ENCODE results near the gene HRG. TPM values are rescaled to one million over a fixed set of nuclear protein-coding genes. Genes with fewer than 3 reads are reported as not detected.

The HRG gene
- total RNA-seq, 2 experiments from 2014 or later: not detected

DNA sequence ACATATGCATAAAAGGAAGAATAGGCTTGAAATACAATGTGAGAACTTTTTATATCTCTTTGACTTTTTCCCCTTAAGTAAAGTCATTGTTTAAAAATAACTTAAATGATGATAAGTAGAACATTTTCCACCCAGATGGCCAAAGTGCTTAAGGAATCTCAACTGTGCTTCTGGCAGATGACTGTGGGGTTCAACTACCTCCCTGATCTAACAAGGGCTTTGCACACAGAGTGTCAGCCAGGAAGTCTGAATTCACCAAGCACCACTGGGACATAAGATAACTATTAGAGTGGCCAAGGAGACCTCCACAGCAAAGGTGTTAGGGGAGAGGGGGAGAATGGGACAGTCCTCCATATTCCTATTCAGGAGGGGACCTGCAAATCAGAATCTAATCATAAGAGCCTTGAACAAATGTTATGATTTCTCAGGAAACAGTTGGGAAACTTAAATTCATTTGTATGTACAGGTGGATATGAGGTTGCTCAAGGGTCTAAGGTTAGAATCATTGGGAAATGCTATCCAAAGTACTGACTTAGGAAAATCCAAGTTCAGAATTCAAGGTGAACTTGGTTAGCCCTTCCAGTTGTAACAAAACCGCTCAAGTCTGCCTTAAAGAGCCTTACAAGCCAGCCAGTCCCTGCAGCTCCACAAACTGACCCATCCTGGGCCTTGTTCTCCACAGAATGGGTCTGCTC, 25.9 kb upstream of the HRG start, which contains the start of gene FETUB:
Gene FETUB (plus strand): TSS at position 622 of the 695 bp plus-strand sequence. CDS start 62 bp downstream, at position 684.
- Mint-ChIP-seq H3K9me3 (ENCODE audit: insufficient read depth) (no peaks in the 10 kb centered on the region), H3K27me3 (ENCODE audit: low read depth) (peaks cover 8% of the 10 kb centered on the region), H3K4me3 (no peak within 1 kb of the TSS), H3K36me3 (ENCODE audit: low read depth) (no peaks in the 10 kb centered on the region), H3K4me1 (ENCODE audit: low read depth) (peaks cover 15% of the 10 kb centered on the region), H3K27ac (no peak within 1 kb of the TSS)
- POLR2A ChIA-PET: no interaction called here
- ATAC-seq: no peak
- CTCF ChIA-PET: interaction anchor here (6.3 kb wide), 1 partner anchor 24 kb away, joined by 45 read pairs; no protein-coding TSS in a partner anchor
- no peak for DNase-seq

DNA sequence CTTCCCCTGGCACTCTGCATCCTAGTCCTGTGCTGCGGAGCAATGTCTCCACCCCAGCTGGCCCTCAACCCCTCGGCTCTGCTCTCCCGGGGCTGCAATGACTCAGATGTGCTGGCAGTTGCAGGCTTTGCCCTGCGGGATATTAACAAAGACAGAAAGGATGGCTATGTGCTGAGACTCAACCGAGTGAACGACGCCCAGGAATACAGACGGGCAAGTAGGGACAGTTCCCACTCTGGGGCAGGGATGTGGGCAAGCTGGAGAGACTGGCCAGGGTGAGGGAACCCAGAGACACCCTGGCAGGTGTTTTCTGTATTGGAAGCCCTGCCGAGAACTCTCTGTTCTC, 25.4 kb upstream of the HRG start:
- H3K36me3 Mint-ChIP-seq (ENCODE audit: low read depth): no peaks in the 10 kb centered on the region
- ChIA-PET CTCF (interaction anchor here (6.3 kb wide), 1 partner anchor 25 kb away, joined by 45 read pairs; no protein-coding TSS in a partner anchor), POLR2A (no interaction called here)
- no peaks in the 10 kb centered on the region for H3K9me3 Mint-ChIP-seq (ENCODE audit: insufficient read depth)
- H3K27ac Mint-ChIP-seq: no peak overlapping the region
- no peak overlapping the region for H3K4me3 Mint-ChIP-seq
- peaks cover 7% of the 10 kb centered on the region for H3K27me3 Mint-ChIP-seq (ENCODE audit: low read depth)
- DNase-seq (no peak), ATAC-seq (no peak)
- peaks cover 15% of the 10 kb centered on the region for H3K4me1 Mint-ChIP-seq (ENCODE audit: low read depth)

DNA sequence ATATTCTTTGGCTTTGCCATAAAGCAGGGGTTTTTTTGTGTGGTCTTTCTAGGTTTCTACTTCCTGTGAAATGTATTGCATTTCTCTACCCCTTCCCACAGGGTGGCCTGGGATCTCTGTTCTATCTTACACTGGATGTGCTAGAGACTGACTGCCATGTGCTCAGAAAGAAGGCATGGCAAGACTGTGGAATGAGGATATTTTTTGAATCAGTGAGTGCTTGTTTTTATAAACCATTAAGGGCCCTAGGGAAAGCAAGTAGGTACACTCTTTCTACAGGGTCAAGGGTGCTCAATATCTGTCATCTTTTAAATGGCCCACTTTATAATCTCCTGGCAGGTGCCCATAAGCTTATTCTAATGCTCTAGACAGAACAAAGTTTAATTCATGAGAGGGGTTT, 24.9 kb upstream of the HRG start:
- no peaks in the 10 kb centered on the region for H3K36me3 Mint-ChIP-seq (ENCODE audit: low read depth)
- no peaks in the 10 kb centered on the region for H3K9me3 Mint-ChIP-seq (ENCODE audit: insufficient read depth)
- no peak overlapping the region for H3K27ac Mint-ChIP-seq
- H3K4me3 Mint-ChIP-seq: no peak overlapping the region
- DNase-seq (no peak), ATAC-seq (no peak)
- CTCF ChIA-PET: interaction anchor here (6.3 kb wide), 1 partner anchor 25 kb away, joined by 45 read pairs; no protein-coding TSS in a partner anchor
- H3K27me3 Mint-ChIP-seq (ENCODE audit: low read depth): peaks cover 7% of the 10 kb centered on the region
- peaks cover 15% of the 10 kb centered on the region for H3K4me1 Mint-ChIP-seq (ENCODE audit: low read depth)
- POLR2A ChIA-PET: no interaction called here

DNA sequence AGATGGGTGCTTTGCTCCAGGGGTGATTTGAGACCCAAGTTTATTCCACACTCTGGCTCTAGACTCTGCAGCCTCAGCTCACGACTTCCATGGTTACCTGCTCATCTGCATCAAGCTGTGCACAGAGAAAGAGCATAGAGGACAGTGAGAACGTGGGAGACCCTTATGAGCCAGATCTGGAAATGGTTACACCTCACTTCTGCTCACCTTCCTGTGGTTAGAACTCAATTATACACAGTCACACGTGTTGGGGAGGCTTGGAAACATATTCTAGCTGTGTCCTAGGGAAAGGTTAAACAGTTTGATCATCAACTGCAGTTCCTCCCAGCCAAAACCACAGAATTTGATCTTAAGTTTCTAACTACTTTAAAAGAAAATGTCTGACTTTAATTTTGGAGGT, 23.8 kb upstream of the HRG start:
- peaks cover 5% of the 10 kb centered on the region for H3K27me3 Mint-ChIP-seq (ENCODE audit: low read depth)
- no peaks in the 10 kb centered on the region for H3K9me3 Mint-ChIP-seq (ENCODE audit: insufficient read depth)
- ATAC-seq (no peak), DNase-seq (no peak)
- no peak overlapping the region for H3K27ac Mint-ChIP-seq
- H3K4me1 Mint-ChIP-seq (ENCODE audit: low read depth): peaks cover 18% of the 10 kb centered on the region
- POLR2A ChIA-PET: no interaction called here
- H3K4me3 Mint-ChIP-seq: no peak overlapping the region
- H3K36me3 Mint-ChIP-seq (ENCODE audit: low read depth): no peaks in the 10 kb centered on the region
- CTCF ChIA-PET: interaction anchor here (6.3 kb wide), 1 partner anchor 26 kb away, joined by 45 read pairs; no protein-coding TSS in a partner anchor

DNA sequence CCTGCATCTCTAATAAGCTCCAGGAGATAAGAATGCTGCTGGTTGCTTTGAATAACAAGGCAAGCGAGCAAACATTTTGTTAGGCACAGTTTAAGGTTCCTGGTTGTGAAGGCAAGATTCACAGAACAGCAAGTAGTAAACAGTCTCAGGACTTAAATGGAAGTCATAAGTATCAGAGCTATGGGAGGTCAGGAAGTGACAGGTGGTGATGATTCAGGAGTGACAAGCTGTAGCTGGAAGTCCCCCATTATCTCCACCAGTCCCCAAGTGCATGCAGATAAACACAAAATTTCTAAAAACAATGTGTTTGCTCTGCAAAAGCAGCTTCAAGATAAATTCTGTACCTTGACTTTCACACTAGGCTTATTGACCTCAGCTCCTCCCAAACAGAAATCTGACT, 22.3 kb upstream of the HRG start:
- no peak overlapping the region for H3K4me3 Mint-ChIP-seq
- ChIA-PET CTCF (interaction anchor here (0.7 to 6.3 kb wide), 2 partner anchors 11 to 28 kb away, joined by 3 to 45 read pairs; no protein-coding TSS in a partner anchor), POLR2A (interaction anchor here (0.9 to 1.2 kb wide), 2 partner anchors 139 to 140 kb away, joined by 3 to 4 read pairs; partner anchors contain the start of gene EIF4A2)
- H3K4me1 Mint-ChIP-seq (ENCODE audit: low read depth): peaks cover 18% of the 10 kb centered on the region
- no peak overlapping the region for H3K27ac Mint-ChIP-seq
- peaks cover 6% of the 10 kb centered on the region for H3K27me3 Mint-ChIP-seq (ENCODE audit: low read depth)
- H3K9me3 Mint-ChIP-seq (ENCODE audit: insufficient read depth): no peaks in the 10 kb centered on the region
- no peak for ATAC-seq
- DNase-seq: no peak
- no peaks in the 10 kb centered on the region for H3K36me3 Mint-ChIP-seq (ENCODE audit: low read depth)

DNA sequence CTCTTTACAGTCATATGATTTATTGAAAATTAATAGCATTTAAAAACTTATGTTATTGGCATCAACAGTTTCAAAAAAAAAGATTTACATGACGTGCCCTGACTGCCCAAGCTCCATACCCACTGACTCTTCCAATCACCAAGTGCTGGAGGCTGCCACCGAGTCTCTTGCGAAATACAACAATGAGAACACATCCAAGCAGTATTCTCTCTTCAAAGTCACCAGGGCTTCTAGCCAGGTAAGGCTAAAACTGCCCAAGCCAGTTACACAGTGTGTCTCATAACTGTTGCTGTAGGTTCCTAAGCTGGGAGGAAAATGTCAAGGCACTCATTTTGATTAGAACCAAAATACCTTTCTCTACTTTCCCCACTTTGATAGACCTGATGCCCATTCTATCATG, 21.1 kb upstream of the HRG start:
- Mint-ChIP-seq H3K36me3 (ENCODE audit: low read depth) (no peaks in the 10 kb centered on the region), H3K4me3 (no peak overlapping the region), H3K9me3 (ENCODE audit: insufficient read depth) (no peaks in the 10 kb centered on the region), H3K4me1 (ENCODE audit: low read depth) (peaks cover 18% of the 10 kb centered on the region), H3K27me3 (ENCODE audit: low read depth) (peaks cover 4% of the 10 kb centered on the region), H3K27ac (no peak overlapping the region)
- ATAC-seq: no peak
- DNase-seq: no peak
- ChIA-PET POLR2A (interaction anchor here (1.2 kb wide), 1 partner anchor 139 kb away, joined by 4 read pairs; the partner anchor contains the start of gene EIF4A2), CTCF (interaction anchor here (6.3 kb wide), 1 partner anchor 29 kb away, joined by 45 read pairs; no protein-coding TSS in a partner anchor)

DNA sequence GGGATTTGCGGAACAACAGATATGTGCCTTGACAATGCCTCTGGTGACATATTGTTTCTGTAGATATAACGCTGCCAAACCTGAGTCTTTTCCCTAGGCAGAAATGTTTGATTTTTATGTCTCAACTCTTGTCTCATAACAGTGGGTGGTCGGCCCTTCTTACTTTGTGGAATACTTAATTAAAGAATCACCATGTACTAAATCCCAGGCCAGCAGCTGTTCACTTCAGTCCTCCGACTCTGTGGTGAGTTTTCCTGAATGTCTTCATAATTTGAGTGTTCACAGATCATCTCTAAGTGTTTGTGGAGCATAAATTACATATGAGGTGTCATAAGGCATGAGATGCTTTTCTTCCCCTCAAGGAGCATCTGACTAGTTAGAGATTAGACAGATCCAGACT, 19.7 kb upstream of the HRG start:
- Mint-ChIP-seq H3K9me3 (ENCODE audit: insufficient read depth) (no peaks in the 10 kb centered on the region), H3K27ac (no peak overlapping the region), H3K36me3 (ENCODE audit: low read depth) (no peaks in the 10 kb centered on the region), H3K4me3 (no peak overlapping the region), H3K27me3 (ENCODE audit: low read depth) (peaks cover 4% of the 10 kb centered on the region), H3K4me1 (ENCODE audit: low read depth) (peaks cover 18% of the 10 kb centered on the region)
- DNase-seq (no peak), ATAC-seq (no peak)
- ChIA-PET CTCF (no interaction called here), POLR2A (no interaction called here)

DNA sequence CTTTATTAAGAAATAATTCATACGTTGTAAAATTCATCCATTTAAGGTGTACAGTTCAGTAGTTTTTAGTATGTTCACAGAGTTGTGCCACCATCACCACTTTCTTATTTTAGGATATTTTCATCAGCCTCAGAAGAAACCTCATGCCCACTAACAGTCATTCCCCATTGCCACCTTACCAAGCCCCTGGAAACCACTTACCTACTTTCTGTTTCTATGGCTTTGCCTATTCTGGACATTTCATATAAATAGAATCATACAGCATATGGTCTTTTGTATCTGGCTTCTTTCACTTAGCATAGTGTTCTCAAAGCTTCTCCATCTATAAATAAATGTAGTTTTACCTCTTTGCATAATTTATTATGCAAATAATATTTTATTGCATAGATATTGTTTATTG, 19.0 kb upstream of the HRG start:
- H3K36me3 Mint-ChIP-seq (ENCODE audit: low read depth): no peaks in the 10 kb centered on the region
- no peak overlapping the region for H3K27ac Mint-ChIP-seq
- ChIA-PET POLR2A (no interaction called here), CTCF (no interaction called here)
- H3K27me3 Mint-ChIP-seq (ENCODE audit: low read depth): peaks cover 6% of the 10 kb centered on the region
- H3K4me3 Mint-ChIP-seq: no peak overlapping the region
- peaks cover 18% of the 10 kb centered on the region for H3K4me1 Mint-ChIP-seq (ENCODE audit: low read depth)
- no peaks in the 10 kb centered on the region for H3K9me3 Mint-ChIP-seq (ENCODE audit: insufficient read depth)
- DNase-seq: no peak
- no peak for ATAC-seq

DNA sequence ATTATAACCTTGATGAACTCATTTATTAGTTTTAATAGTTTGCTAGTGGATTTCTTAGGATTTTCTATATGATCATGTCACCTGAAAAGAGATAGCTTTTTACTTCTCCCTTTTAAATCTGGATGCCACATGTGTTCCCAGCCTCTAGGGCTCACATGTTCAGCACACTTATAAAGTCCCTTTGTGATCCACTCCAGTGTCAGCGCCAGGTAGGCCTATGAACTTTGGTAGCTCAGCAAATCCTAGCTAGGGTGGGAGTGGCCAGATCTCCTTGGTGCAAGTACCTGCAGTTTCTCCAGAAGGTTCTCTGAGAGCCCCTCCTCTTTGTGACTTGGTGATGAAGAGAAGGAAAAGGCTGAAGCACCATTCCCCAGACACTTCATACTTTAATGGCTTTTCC, 17.0 kb upstream of the HRG start:
- H3K27ac Mint-ChIP-seq: no peak overlapping the region
- CTCF ChIA-PET: interaction anchor here (1.6 kb wide), 1 partner anchor 32 kb away, joined by 6 read pairs; no protein-coding TSS in a partner anchor
- POLR2A ChIA-PET: no interaction called here
- H3K4me1 Mint-ChIP-seq (ENCODE audit: low read depth): peaks cover 3% of the 10 kb centered on the region
- peaks cover 9% of the 10 kb centered on the region for H3K27me3 Mint-ChIP-seq (ENCODE audit: low read depth)
- H3K4me3 Mint-ChIP-seq: no peak overlapping the region
- no peaks in the 10 kb centered on the region for H3K9me3 Mint-ChIP-seq (ENCODE audit: insufficient read depth)
- ATAC-seq: no peak
- H3K36me3 Mint-ChIP-seq (ENCODE audit: low read depth): no peaks in the 10 kb centered on the region
- no peak for DNase-seq

DNA sequence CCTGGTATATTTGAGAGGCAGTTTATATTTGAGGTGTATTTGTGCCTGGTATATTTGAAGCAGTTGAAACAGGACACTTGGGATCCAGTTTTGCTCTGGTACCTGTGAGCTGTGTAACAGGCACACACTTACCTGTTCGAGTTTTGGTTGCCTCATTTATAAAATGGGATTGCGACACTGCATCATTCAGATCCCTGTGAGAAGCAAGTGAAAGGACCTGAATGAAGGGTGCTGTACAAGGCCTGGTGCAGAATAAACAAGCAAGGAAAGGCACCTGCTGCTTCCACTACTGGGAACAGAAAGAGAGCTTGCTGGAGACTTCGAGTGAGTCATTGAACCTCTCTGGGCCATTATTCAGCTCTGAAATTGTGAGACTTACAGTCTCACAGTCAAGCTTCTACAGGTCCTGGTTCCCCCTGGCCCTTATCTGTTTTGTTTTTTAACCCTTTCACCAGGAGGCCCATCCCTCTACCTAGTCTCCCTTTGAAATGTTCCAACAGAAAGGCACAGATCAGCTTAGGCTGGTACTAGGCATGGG, 14.1 kb upstream of the HRG start:
- Mint-ChIP-seq H3K27ac (no peak overlapping the region), H3K9me3 (ENCODE audit: insufficient read depth) (no peaks in the 10 kb centered on the region), H3K4me1 (ENCODE audit: low read depth) (peaks cover 2% of the 10 kb centered on the region), H3K36me3 (ENCODE audit: low read depth) (no peaks in the 10 kb centered on the region), H3K4me3 (no peak overlapping the region), H3K27me3 (ENCODE audit: low read depth) (peaks cover 22% of the 10 kb centered on the region)
- no peak for DNase-seq
- POLR2A ChIA-PET: no interaction called here
- CTCF ChIA-PET: no interaction called here
- ATAC-seq: no peak

DNA sequence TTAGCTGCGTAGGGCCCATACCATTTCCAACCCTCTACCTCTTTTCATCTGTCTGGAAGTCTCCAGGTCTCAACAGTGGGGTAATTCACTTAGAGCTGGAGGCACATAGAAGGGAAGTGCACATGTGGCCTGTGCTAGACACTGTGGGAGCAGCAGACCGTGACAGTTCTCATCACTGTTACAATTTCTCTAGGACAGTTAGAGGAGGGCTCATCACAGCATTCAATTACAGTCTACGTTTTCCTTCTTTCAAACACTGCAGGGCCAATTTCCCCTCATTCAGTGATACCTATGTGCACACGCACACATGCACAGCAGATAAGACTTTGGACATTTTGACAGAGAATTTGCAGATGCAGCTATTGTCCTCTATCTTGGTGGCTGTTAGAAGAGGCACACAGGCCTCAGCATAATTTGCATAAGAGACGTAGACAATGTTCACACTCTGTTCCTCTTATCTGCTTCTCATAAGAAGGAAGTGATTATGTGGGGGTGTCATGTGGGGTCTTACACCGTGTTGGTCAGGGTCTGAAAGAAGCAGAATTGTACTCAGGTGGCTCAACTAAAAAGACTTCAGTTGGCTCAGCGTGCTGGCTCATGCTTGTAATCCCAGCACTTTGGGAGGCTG, 12.6 kb upstream of the HRG start:
- POLR2A ChIA-PET: no interaction called here

DNA sequence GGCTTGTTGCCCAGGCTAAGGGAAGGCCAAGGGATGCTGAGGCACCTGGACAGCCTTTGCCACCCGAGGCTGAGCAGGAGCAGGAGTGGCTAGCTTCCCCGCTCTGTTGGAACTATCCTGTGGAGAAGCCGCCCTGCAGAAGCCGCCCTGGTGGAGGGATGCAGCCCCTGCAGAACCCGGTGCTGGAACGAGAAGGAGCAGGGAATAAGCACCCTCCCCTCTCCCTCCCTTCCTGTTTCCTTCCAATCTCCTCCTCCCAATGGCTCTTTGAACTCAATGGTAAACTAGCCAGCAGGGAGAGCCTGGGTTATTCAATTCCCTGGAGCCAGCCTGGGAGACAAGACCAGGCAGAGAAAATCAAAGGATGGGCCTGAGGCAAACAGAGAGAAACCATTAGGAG, 11.8 kb upstream of the HRG start:
- Mint-ChIP-seq H3K9me3 (ENCODE audit: insufficient read depth) (no peaks in the 10 kb centered on the region), H3K4me3 (no peak overlapping the region), H3K27me3 (ENCODE audit: low read depth) (peaks cover 29% of the 10 kb centered on the region), H3K36me3 (ENCODE audit: low read depth) (no peaks in the 10 kb centered on the region), H3K27ac (no peak overlapping the region), H3K4me1 (ENCODE audit: low read depth) (no peaks in the 10 kb centered on the region)
- POLR2A ChIA-PET: no interaction called here
- DNase-seq (no peak), ATAC-seq (no peak)
- CTCF ChIA-PET: no interaction called here

More for the DNA sequence above, 12.6 kb upstream of the HRG start:
- no peaks in the 10 kb centered on the region for H3K4me1 Mint-ChIP-seq (ENCODE audit: low read depth)
- DNase-seq (no peak), ATAC-seq (no peak)
- no peak overlapping the region for H3K4me3 Mint-ChIP-seq
- H3K9me3 Mint-ChIP-seq (ENCODE audit: insufficient read depth): no peaks in the 10 kb centered on the region
- no peaks in the 10 kb centered on the region for H3K36me3 Mint-ChIP-seq (ENCODE audit: low read depth)
- peaks cover 25% of the 10 kb centered on the region for H3K27me3 Mint-ChIP-seq (ENCODE audit: low read depth)
- H3K27ac Mint-ChIP-seq: no peak overlapping the region
- CTCF ChIA-PET: no interaction called here
